ENCODE data around the gene TTC7B.

DNA sequence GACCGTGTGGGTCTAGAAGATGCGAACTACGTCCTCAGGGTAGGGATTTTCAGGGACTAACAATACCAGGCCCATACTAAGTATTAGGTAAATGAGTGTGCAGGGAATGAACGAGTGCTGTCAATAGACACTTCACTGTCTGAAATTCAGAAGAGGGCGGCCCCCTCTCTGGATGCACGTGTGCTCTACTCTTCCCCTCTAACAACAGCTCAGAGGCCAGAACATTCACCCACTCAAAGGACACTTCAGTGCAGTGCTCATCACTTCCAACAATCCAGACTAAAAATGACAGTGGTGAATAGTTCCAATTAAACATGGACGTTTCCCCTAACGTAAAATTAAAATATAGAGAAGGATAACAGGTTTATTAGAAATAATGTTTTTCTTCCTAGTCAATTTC lies 219.5 kb downstream of the TTC7B start:
- TF ChIP-seq CTCF (IDR thresholded peaks at IDR 0.05): no peak
- TF ChIP-seq POLR2A (IDR thresholded peaks at IDR 0.05): no peak
